ENCODE data around the gene DDIT4.
A peak's percentile ranks its signal among the peaks of the same experiment; 100 is the strongest.
"Not testable (repeated sequence)": the region's sequence is repeated elsewhere in the genome, so short reads cannot be mapped to it uniquely, and the experiment has no call there.

DDIT4 gene, protein sequence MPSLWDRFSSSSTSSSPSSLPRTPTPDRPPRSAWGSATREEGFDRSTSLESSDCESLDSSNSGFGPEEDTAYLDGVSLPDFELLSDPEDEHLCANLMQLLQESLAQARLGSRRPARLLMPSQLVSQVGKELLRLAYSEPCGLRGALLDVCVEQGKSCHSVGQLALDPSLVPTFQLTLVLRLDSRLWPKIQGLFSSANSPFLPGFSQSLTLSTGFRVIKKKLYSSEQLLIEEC

GRCh38 chr10:72273410-72274212, at the start of gene DDIT4:
Gene DDIT4, plus strand, starts transcription at chr10:72273924. Its CDS starts 293 bp downstream, at chr10:72274217.
- DNase-seq (ENCODE audit: low read depth in 2 of 2): peak; percentile 96 to 99

GRCh38 chr10:72224191-72224590, 49.5 kb upstream of the DDIT4 start:
- not testable (repeated sequence) for DNase-seq (ENCODE audit: low read depth in 2 of 2)

DNA sequence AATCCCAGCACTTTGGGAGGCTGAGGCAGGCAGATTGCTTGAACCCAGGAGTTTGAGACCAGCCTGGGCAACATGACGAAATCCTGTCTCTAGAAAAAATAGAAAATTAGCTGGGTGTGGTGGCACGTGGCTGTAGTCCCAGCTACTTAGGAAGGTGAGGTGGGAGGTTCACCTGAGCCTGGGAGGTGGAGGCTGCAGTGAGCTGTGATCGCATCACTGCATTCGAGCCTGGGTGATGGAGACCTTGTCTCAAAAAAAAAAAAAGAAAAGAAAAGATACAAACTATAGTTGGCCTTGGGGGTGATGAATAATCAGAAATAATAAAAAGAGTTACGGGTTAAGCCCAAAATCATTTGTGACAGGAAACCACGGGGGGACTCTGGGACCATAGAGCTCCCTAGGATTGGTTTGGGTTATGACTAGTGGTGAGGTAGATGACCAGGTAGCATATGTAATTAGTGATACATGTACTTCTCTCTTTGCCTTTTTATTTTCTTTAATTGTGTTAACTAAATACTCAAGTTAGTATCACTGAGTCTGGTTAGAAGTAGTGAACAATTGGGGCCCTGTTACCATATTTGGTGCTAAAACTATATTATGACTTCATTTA, 47.2 kb upstream of the DDIT4 start:
- no peak for DNase-seq (ENCODE audit: low read depth in 2 of 2)

- DNase-seq (ENCODE audit: low read depth in 2 of 2): no peak
Observed at GRCh38 chr10:72227826-72228225, 45.9 kb upstream of the DDIT4 start.

DNA sequence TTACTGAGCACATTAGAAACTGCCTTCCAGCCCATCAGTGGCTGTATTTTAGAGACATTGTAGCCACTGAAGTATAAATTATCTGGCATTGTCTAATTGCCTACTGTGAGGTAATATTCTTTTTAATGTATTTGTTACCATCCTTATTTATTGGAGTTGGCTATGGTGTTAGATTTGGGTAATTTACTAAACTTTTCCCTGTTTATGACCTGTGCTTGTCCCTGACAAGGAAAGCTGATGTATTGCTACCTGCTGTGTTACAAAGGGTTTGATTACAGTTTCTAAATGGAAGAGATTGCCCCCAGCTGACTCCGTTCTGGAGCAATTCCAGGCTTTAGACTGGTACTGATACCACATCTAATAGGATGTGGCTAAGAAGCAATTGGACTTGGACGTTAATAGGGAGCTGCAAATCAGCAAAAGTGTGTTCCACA, 45.4 kb upstream of the DDIT4 start:
- no peak for DNase-seq (ENCODE audit: low read depth in 2 of 2)

DNA sequence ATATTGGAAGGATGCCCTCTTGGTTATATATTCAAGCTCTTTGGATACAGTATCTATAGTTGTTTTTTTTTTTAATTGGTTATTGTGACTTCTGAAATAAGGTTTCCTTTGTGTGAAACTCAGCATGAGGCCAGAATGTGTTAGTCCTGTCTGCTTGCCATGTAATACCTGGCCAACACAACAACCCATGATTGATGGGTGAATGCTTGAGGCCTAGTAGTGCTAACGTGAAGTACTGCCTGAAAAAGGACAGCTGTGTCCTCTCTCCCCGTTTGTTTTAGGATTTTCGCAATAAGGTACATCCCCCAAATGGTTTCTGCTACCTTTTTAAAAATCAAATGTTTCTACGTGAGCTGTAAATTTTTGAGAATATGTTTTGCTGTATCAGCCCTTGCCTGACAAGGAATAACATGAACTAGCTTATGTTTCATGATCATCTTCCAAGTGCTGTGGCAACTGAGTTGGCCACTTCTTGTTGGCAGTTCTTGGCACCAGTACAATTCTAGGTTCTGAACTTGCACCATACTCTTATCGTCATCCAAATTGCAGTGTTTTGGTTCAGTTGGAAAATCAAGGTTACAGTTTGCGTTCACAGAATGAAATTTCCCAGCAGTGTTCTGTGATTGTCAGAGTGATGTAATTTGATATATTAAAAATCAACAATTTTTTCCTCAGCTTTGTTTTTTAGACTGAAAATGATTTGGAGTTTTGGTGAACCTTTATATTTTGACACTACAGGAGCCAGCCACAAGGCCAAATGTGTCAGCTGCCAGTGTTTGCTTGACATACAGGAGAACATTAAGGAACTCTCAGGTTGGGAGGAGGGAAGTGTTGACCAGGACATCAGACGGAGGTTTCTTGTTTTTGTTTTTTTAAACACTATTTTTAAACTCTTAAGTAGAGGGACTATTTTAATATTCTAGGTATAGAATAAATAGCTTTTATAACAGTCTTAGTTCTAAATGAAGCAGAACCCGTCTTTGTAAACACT, 44.2 kb upstream of the DDIT4 start:
- DNase-seq (ENCODE audit: low read depth in 2 of 2): no peak

GRCh38 chr10:72233621-72234020, 40.1 kb upstream of the DDIT4 start:
- no peak for DNase-seq (ENCODE audit: low read depth in 2 of 2)

GRCh38 chr10:72234560-72235095, 39.1 kb upstream of the DDIT4 start:
- DNase-seq (ENCODE audit: low read depth in 2 of 2): no peak

GRCh38 chr10:72235544-72236279, 38.0 kb upstream of the DDIT4 start:
- no peak for DNase-seq (ENCODE audit: low read depth in 2 of 2)

DNA sequence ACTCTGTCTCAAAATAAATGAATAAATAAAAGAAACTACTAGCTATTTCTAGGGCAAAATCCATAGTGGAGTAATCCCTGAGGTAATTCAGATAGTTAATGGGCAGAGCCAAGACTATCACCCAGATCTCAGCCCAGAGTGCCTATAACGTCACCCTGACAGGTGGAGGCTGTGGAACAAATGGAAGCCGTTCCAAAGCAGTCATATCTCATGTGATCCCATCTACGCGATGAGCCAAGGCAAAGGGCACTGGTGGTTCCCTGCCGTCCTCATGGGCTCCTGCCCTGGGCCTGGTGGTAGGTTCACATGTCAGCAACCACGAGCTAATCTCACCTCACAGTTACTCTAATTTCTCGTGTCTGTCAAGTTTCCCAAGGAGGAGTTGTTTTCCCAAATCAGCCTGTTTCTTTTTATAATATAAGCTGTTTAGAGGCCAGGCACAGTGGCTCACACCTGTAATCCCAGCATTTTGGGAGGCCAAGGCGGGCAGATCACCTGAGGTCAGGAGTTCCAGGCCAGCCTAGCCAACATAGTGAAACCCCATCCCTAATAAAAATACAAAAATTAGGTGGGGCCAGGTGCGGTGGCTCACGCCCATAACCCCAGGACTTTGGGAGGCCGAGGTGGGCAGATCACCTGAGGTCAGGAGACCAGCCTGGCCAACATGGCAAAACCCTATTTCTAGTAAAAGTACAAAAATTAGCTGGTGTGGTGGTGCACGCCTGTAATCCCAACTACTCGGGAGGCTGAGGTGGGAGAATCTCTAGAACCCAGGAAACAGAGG, 35.1 kb upstream of the DDIT4 start:
- DNase-seq (ENCODE audit: low read depth in 2 of 2): no peak

- DNase-seq (ENCODE audit: low read depth in 2 of 2): no peak
Observed at GRCh38 chr10:72239409-72239808, 34.3 kb upstream of the DDIT4 start.

DNA sequence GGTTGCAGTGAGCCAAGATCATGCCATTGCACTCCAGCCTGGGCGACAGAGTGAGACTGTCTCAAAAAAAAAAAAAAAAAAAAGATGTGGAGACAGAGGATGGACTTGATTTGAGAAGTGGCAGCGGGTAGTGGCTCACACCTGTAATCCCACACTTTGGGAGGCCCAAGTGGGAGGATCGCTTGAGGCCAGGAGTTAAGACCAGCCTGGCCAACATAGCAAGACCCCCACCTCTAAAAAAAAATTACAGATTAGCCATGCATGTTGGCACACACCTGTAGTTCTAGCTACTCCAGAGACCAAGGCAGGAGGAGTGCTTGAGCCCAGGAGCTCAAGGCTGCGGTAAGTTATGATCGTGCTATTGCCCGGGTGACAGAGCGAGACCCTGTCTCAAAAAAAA, 33.4 kb upstream of the DDIT4 start:
- no peak for DNase-seq (ENCODE audit: low read depth in 2 of 2)

GRCh38 chr10:72241691-72242252, 32.0 kb upstream of the DDIT4 start:
- DNase-seq (ENCODE audit: low read depth in 2 of 2): no peak

DNA sequence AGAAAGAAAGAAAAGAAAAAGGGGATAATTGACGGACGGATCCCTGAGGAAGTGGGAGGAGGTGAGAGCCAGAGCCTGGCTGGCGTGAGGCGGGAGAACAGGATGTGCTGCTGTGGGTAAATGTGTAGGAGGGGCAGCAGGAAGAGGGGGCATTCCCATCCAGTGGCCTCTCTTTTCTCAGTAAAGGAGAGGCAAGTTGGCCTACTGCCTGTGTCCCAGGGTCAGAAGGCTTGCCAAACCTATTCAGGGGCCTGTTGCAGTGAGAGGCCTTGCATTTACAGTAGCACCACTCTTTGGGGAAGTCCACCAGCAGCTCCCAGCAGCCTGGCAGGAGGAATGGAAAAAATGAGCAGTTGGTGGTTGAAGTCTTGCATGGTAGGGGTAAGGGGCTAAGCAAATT, 31.0 kb upstream of the DDIT4 start:
- DNase-seq (ENCODE audit: low read depth in 2 of 2): no peak

GRCh38 chr10:72243822-72244437, 29.8 kb upstream of the DDIT4 start:
- DNase-seq (ENCODE audit: low read depth in 2 of 2): no peak

DNA sequence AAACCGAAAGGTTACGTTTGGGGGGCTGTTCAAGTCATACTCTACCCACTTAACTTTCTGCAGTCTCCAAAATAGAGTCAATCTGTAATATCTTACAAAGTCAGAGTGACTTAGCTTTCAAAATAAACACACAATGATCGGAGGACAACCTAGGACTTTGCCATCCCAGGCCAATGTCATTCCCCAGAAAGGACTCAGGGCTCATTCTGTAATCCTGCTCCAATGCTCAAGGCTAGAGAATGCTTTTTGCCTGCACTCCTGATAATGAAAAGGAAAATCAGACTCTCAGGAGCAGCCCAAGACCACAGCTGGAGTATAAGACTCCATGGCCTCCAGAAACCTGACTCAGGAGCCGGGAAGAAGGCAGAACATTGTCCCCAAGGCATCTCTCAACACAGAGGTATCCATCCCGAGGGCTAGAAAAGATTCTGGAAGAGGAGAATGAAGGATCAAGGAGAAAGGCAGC, 29.1 kb upstream of the DDIT4 start:
- DNase-seq (ENCODE audit: low read depth in 2 of 2): no peak

- no peak for DNase-seq (ENCODE audit: low read depth in 2 of 2)
Observed at GRCh38 chr10:72245949-72246525, 27.7 kb upstream of the DDIT4 start.

- DNase-seq (ENCODE audit: low read depth in 2 of 2): peak; percentile 57 to 60
Observed at GRCh38 chr10:72248468-72249151, 25.1 kb upstream of the DDIT4 start.
